ENCODE measurements around the gene SUCNR1.
"Not testable (repeated sequence)": the region's sequence is repeated elsewhere in the genome, so short reads cannot be mapped to it uniquely, and the experiment has no call there.

SUCNR1 gene

DNA sequence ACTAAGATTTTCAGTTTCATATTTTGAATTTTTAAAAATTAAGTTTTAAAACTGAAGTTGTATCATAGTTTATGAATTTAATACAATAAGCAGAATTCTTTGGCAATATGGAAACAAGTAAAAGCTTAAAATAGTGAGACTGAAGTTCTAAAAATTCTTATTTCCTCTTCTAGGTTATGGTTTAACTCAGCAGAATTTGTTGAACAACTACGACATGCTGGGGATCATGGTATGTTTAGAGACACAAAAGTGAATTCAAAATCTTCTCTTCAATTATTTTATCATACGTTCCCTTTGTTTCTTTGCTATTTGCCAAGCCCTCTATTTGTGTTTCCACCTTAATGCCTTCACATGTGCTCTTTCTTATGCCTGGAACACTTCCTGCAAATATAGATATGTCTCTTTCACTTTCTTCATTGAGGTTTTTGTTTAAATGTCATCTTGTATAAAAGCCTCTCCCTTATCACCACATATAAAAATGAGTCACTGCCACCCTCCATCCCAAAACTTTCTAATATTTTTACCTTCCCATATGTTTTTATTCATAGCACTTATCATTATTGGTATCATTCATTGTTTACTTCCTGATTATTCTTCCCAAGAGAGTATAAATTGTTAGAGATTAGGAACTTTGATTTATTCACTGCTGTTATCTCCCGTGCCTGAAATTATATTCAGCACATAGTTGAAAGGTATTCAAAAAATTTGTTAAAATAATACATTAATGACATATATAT lies 6.4 kb downstream of the SUCNR1 start:
- no peak for DNase-seq (ENCODE audit: low read depth)
- TF ChIP-seq, protein P1, sequence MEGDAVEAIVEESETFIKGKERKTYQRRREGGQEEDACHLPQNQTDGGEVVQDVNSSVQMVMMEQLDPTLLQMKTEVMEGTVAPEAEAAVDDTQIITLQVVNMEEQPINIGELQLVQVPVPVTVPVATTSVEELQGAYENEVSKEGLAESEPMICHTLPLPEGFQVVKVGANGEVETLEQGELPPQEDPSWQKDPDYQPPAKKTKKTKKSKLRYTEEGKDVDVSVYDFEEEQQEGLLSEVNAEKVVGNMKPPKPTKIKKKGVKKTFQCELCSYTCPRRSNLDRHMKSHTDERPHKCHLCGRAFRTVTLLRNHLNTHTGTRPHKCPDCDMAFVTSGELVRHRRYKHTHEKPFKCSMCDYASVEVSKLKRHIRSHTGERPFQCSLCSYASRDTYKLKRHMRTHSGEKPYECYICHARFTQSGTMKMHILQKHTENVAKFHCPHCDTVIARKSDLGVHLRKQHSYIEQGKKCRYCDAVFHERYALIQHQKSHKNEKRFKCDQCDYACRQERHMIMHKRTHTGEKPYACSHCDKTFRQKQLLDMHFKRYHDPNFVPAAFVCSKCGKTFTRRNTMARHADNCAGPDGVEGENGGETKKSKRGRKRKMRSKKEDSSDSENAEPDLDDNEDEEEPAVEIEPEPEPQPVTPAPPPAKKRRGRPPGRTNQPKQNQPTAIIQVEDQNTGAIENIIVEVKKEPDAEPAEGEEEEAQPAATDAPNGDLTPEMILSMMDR (IDR thresholded peaks at IDR 0.05; ENCODE audit: low read depth, low read length, missing control alignments), result no peak
- no peak overlapping the region; the same call in 1 of the 2 replicates for H3K4me3 ChIP-seq (ENCODE audit: low read depth, low read length)

DNA sequence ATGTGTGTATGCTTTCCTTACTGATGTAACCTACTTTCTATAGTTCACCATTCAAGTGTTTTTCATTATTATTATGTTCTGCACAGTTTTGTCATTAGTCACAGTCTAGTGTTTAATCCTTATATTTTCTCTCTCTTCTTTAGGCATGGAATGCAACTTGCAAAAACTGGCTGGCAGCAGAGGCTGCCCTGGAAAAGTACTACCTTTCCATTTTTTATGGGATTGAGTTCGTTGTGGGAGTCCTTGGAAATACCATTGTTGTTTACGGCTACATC lies 6.9 kb downstream of the SUCNR1 start:
- no peak for DNase-seq (ENCODE audit: low read depth)
- TF ChIP-seq, protein P1 (IDR thresholded peaks at IDR 0.05; ENCODE audit: low read depth, low read length, missing control alignments), result no peak
- H3K4me3 ChIP-seq (ENCODE audit: low read depth, low read length), result no peak overlapping the region

DNA sequence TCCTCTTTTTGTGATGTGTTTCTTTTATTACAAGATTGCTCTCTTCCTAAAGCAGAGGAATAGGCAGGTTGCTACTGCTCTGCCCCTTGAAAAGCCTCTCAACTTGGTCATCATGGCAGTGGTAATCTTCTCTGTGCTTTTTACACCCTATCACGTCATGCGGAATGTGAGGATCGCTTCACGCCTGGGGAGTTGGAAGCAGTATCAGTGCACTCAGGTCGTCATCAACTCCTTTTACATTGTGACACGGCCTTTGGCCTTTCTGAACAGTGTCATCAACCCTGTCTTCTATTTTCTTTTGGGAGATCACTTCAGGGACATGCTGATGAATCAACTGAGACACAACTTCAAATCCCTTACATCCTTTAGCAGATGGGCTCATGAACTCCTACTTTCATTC lies 7.7 kb downstream of the SUCNR1 start:
- no peak overlapping the region for H3K4me3 ChIP-seq (ENCODE audit: low read depth, low read length)
- DNase-seq (ENCODE audit: low read depth), result no peak
- TF ChIP-seq, protein P1 (IDR thresholded peaks at IDR 0.05; ENCODE audit: low read depth, low read length, missing control alignments), result no peak

DNA sequence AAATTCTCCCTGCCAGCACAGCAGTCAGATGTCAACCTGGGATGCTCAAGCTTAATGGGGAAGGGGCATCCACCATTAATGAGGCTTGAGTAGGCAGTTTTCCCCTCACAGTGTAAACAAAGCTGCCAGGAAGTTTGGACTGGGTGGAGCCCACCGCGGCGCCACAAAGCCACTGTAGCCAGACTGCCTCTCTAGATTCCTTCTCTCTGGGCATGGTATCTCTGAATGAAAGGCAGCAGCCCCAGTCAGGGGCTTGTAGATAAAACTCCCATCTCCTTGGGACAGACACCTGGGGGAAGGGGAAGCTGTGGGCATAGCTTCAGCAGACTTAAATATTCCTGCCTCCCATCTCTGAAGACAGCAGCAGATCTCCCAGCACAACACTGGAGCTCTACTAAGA lies 12.0 kb downstream of the SUCNR1 start:
- not testable (repeated sequence) for H3K4me3 ChIP-seq (ENCODE audit: low read depth, low read length); DNase-seq (ENCODE audit: low read depth)

DNA sequence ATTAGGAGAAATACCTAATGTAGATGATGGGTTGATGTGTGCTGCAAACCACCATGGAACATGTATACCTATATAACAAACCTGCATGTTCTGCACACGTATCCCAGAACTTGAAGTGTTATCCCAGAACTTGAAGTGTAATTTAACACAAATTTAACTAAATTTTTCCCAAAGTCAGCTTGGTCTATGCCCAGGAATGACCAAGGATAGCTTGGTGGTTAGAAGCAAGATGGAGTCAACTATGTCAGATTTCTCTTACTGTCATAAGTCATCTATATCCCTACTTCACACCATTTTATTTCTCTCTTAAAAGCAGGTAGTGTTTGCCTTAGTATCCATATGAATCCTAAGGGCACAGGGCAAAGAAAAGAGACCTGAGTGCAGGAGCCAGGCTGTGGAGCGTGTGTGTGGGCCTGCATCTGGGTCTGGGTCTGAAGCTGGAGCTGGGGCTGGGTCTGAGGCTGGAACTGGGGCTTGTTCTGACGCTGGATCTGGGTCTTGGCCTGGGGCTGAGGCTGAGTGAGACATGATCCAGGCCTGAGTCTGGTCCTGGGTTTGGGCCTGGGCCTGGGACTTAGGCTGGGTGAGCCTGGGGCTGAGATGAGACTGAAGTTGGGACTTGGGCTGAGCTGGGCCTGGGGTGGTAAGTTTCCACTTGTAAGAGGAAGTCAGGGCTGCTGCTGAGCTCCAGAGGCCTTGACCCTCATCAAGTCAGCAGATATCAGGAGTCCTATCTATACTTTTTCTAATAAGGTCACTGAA lies 14.2 kb downstream of the SUCNR1 start:
- H3K4me3 ChIP-seq (ENCODE audit: low read depth, low read length); DNase-seq (ENCODE audit: low read depth): not testable (repeated sequence)

DNA sequence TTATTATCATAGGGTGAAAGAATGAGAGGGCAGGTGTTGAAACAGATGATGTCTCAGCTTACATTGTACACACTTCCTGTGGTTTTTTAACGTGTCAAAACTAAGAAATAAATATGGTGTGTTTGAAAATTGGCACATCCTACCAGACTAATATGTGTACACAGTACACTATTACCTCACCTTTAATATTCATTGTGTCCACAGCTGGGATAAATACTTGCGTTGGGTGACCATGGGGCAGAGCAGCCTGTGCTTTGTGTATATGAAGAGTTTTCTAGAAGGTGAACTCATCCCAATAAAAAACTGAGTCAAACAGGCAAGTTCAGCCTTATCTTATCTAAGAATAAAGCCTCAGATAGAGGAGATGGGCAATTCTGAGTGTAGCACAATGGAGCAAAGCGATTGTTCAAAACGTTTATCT lies 17.3 kb downstream of the SUCNR1 start:
- TF ChIP-seq, protein P1 (IDR thresholded peaks at IDR 0.05; ENCODE audit: low read depth, low read length, missing control alignments), result no peak
- no peak for DNase-seq (ENCODE audit: low read depth)
- H3K4me3 ChIP-seq (ENCODE audit: low read depth, low read length), result no peak overlapping the region

DNA sequence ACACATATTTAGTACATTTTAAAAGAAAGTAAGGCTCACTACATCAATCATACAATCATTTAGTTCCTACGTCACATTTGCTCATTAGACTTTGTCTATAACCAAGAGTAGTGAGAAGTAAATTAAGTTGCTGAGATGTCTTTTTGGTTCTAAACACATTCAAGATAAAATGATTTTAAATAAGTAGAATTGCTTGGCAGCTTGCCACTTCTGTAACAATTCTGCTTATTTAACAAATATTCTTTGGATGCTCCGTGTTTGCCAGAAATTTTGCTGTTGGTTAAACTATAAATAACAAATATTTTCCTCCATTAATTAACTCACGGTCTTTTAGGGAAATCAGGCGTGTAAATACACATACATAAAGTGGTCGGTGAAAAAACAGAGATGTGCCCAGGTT lies 18.3 kb downstream of the SUCNR1 start:
- no peak for DNase-seq (ENCODE audit: low read depth)
- no peak overlapping the region for H3K4me3 ChIP-seq (ENCODE audit: low read depth, low read length)
- TF ChIP-seq, protein P1 (IDR thresholded peaks at IDR 0.05; ENCODE audit: low read depth, low read length, missing control alignments), result no peak

DNA sequence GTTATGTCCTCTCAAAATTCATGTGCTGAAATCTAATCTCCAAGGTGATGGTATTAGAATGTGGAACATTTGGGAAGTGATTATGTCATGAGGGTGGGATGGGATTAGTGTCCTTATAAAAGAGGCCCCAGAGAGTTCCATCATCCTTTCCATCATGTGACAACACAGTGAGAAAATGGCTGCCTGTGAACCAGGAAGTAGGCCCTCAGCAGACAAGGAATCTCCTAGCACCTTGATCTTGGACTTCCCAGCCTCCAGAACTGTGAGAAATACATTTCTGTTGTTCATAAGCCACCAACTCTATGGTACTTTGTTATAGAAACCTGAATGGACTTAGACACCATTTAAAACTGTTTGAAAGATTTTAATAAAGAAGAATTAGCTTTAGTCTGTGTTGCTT lies 20.8 kb downstream of the SUCNR1 start:
- TF ChIP-seq, protein P1 (IDR thresholded peaks at IDR 0.05; ENCODE audit: low read depth, low read length, missing control alignments), result no peak
- no peak overlapping the region for H3K4me3 ChIP-seq (ENCODE audit: low read depth, low read length)
- no peak for DNase-seq (ENCODE audit: low read depth)

All from GM12864 (cell line).